ENCODE measurements around the gene OSM.
"Not testable (repeated sequence)": the region's sequence is repeated elsewhere in the genome, so short reads cannot be mapped to it uniquely, and the experiment has no call there.

Gene OSM

GRCh38 chr22:30222321-30222720 lies 44.3 kb downstream of the OSM start:
- no peak for FAIRE-seq

GRCh38 chr22:30221121-30221992 lies 45.3 kb downstream of the OSM start:
- FAIRE-seq: no peak

DNA sequence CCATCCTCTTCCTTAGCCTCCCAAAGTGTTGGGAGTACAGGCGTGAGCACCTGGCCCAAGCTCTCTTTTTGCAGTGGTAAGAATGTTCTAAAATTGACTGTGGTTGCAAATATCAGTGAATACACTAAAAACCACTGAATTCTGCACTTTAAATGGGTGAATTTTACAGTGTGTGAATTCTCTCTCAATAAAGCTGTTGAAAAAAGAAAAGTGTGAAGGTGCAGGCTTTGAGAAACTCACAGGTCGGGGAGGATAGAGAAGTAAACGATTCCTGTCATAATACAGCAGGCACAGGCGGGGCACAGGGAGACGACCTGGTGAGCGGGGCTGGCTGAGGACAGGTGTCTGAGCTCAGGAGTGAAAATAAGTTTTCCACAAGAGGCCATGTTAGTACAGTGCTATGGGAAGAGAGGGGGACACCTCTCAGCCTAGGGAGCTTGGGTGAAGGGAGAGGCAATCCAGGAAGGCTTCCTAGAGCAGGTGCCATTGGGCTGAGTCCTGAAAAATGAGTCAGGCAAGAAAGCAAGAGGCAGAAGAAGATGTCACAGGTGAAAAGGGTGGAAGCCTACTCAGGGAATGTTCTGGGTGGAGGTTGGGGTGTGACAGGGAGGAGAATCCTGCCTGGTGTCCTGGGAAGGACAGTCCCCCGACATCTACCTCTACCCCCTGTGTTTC lies 46.2 kb downstream of the OSM start:
- no peak for FAIRE-seq

- FAIRE-seq: no peak
Observed at GRCh38 chr22:30219668-30220278, 46.9 kb downstream of the OSM start.

DNA sequence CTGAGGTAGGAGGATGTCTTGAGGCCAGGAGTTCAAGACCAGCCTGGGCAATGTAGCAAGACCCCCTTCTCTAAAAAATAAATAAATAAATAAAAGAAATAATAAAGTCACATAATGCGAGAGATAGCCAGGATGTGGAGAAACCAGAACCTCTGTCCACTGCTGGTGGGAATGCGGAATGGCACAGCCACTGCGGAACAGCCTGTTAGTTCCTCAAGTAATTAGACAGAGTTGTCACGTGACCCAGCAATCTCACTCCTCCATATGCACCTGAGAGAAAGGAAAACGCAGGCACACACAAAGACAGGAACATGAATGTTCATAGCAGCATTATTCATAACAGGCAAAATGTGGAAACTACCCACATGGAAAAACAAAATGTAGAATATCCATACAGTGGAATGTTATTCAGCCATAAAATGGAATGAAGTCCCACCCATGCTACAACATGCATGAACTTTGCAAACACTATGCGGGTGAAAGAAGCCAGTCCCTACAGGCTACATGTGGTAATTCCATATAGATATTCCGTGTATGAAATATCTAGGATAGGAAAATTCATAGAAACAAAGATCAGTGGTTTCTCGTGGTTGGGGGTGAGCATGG lies 47.5 kb downstream of the OSM start:
- no peak for FAIRE-seq

- FAIRE-seq: peak; percentile 8
Observed at GRCh38 chr22:30217698-30218560, 48.7 kb downstream of the OSM start.

GRCh38 chr22:30216710-30217109 lies 49.9 kb downstream of the OSM start:
- FAIRE-seq: no peak

- FAIRE-seq: not testable (repeated sequence)
Observed at GRCh38 chr22:30216272-30216671, 50.4 kb downstream of the OSM start.

DNA sequence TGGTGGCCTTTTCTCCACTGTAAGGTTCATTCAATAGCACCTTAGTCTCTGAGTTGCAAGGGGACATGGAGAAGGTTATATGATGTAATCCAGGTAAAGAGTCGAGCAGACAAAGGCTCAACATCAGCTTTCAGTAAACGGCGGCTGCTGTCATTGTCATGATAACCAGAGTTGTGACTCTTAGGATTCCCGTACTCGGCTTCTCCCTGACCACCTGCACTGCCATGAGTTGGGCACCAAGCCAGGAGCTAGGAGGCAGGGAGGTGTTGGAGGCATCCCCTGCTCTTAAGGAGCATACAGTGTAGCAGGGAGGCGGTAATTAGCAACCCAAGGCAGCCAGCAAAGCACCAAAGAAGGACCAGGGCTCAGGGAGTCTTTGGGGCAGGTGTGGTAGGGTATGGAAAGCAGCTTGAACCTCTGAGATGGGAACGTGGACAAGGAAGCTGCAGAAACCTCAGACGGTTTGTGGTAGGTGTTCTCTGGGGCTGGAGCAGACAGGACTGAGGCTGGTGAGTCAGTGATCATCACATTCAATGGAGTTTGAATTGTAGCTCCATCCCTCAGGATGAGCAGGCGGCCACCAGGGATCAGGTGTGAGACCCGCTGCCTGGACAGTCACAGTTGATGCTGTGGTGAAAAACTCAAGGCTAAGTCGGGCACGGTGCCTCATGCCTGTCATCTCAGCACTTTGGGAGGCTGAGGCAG lies 51.8 kb downstream of the OSM start:
- no peak for FAIRE-seq

- FAIRE-seq: no peak
Observed at GRCh38 chr22:30212996-30213441, 53.6 kb downstream of the OSM start.

All from G401.6 (cell line).